H54 (cell line): Measurements from ENCODE around the gene RAD51B.

Experiments used
- DNase-seq: peaks from one replicate; pipeline ENCODE4 v3.0.0; 2011; ENCODE audit warnings: low spot score, mixed read lengths; ENCODE audit not compliant: insufficient read length
- FAIRE-seq: peaks from 3 replicates; lab custom pipeline; 2011; peaks lifted over from hg19 to GRCh38; lab: Jason Lieb, UNC
- POLR2A ChIP-seq: IDR thresholded peaks from 2 replicates; pipeline ENCODE4 v1.6.1; 2011; ENCODE audit warnings: low read depth, mild to moderate bottlenecking, low read length

Gene RAD51B

DNA sequence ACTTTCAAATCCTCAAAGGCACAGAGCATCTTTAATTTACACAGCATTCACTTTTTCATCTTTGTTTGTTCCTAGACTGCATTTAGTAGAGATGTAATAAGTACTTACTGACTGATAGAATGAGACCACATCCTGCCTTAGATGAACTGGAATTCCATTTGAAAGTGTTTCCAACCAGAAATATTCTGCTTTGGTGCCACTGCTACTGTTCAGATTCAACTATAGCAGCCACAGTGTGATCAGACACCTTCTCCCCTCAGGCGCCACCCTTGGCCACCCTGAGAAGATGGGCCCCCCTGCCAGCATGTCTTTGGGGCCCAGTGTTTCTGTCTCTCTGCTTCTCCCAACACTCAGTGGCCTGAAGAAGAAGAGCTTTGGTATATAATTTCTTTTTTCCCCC, 449.1 kb downstream of the RAD51B start:
- no peak for TF ChIP-seq POLR2A
- no peak for FAIRE-seq
- no peak for DNase-seq

DNA sequence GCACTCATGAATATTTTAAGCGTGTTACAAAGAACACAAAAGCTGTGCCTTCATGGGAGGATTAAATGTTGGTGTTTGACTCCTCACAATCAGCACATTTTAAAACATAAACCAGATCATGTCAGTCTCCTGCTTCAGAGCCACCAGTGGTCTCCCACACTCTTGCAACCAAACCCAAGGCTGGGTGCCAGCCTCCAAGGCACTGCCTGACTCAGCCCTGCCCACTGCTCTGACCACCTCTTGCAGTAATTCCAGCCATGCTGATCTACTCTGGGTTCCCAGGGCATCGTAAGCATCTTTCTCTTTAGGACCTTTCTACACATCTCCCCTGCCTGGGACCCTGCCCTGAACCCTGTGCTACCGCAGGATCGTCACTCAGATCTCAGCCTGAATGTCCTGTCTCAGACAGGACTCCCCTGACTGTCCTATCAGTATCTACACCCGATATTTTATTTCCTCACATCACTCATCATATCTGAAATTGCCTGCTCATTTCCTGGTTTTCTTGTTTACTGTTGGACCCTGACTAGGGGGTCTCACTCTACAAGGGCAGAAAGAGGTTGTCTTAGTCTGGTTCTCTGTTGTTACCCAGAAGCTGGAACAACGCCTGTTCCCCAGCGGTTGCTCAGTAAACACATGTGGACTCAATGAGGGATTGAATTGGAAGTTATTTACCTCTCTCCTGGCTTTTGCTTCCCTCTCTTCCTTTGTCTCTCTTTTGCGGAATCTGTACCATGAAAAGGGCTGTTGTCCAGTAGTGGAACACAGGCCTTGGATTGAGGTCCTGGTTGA, 449.8 kb downstream of the RAD51B start:
- TF ChIP-seq POLR2A, result no peak
- DNase-seq (no peak), FAIRE-seq (no peak)

DNA sequence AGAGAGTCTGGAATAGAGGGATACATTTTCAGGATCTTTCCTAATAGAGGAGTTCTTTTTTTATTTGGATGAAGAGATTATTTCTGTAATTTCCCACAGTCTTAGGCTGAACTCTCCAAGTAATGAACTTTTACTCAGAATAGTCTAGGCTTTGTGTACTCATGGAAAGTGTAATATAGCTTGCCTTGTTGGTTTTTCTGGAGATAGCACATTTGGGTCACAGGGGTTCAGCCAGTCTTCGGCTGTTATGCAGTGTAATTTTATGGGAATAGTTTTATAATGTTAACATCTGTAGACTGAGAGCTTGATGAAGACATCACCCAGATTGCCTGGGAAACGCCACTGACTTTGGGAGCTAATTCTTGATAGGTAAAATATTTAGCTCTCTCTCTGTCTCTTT, 450.8 kb downstream of the RAD51B start:
- DNase-seq (no peak), FAIRE-seq (no peak)
- TF ChIP-seq POLR2A, result no peak

DNA sequence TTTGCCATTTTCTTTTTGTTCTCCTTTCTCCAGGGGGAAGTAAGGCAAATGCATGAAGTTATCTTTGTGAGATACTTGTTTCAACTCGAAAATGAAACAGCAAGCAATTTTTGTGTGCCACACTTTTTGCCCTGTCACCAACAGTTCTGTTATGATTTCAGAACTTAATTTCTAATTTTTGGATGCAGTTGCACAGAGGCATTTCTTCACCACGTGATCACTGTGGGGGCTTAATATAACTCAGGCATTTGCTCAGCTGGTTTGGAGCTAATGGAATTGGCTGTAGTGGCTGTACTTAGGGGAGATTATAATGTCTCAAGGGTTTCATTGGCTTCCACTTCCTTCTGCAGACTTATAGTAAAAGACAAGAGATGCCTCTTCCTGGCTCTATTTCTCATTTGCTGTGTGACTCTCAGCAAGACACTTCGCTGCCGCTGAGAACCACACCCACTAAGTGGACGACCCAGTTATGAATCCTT, 452.4 kb downstream of the RAD51B start:
- TF ChIP-seq POLR2A, result no peak
- FAIRE-seq (no peak), DNase-seq (no peak)

DNA sequence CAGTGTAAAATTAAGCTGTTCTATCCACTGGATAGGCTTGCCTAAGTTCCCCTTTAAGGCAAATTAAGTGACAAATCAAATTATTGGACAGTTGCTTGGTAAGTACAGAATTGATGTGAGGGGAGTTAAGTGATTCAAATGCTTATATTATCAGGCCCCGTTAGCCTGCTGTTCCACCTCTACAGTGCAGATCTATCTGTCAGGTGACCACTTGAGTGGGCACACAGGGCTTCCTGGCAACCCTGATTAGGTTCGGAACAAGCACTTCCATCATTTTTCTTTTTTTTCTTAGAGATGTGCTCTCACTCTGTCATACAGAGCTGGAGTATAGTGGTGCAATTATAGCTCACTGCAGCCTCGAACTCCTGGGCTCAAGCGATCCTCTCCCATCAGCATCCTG, 453.8 kb downstream of the RAD51B start:
- DNase-seq (no peak), FAIRE-seq (no peak)
- TF ChIP-seq POLR2A, result no peak

DNA sequence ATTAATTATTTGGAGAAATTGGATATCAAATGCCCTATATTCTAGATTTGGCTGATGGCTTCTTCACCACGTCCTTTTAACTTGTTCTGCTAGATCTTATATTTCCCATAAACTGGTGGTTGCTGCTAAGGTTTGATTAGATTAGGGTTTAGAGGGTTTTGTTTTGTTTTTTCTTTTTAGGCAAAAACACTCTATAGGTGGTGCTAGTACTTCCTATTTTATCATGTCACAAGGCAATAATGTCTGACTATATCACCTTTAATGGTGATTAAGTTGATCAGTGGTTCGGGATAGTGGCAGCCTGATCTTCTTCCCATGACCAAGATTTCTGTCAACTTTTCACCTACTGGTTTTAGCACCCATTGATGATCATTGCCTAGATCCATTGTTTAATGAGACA, 455.1 kb downstream of the RAD51B start:
- no peak for TF ChIP-seq POLR2A
- FAIRE-seq, result no peak
- DNase-seq, result no peak

DNA sequence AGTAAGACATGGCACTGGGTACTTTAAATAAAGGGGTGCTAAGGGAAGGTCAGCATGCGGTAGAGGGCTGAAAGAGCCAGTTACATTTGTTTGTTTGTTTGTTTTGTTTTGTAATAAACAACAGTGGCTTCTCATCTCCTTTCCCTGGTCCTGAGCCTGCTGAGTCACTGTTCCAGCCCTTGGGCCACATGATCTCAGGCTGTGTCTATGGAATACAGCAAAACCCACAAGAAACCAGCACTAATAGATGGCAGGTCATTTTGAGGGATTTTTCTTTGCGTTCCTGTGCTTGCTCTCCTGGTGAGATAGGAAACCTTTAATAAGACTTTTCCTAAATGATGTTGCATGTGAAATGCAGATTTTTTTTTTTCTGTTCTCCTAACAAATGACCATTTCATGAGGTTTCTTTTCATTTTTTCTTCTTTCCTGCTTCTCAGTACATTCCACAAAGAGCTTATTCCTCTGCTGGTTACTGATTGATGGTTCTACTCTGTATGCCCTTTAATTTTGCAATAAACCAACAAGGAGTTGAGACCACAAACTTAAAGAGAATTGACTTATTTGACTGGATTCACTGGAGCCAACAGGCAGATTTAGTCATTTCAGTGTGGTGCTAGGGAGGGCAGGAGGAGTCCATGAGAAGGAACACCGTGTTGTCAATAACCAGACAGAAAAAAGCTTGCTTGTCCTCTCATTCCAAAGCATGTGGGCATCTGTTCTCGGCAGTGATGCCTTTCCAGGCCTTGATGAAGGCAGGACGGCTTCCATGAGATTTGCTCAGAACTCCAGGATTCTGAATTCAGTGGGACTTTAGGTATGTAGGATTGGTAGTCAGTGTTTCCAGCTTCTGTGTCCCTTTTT, 459.2 kb downstream of the RAD51B start:
- FAIRE-seq (peak; percentile 76), DNase-seq (peak; percentile 4)
- TF ChIP-seq POLR2A, result no peak

DNA sequence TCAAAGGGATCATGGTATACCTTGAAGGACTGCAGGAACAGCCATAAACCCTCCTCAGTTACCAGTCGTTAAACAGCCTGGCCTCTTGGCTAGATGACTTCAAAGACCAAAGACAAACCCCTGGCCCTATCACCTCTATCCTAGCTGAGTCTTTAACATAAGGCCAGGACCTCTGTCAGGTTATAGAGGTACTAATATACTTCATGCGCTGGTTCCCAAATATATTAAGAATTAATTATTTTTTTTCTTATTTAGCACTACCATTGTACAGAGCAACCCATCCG, 459.8 kb downstream of the RAD51B start:
- no peak for TF ChIP-seq POLR2A
- FAIRE-seq (no peak), DNase-seq (no peak)

DNA sequence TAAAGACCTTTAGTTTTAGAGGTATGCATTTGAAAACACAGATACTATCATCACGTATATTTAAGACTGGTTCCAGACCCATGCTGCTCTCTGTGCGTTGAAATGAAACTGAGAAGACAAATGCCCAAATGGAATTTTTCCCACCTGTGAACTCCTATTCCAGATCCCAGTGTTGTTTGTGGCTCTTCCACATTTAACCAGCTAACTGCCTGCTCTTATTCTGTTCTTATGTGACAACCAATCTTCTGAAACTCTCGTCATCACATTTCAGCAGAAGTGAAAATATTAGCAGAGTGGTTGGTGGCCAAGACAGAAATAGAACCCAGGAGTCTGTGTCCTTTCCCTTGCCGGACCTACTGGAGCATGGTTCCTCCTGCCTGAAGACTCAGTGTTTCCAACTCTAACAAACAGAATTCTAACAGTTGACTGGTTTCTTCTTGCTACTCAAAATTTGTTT, 460.2 kb downstream of the RAD51B start:
- TF ChIP-seq POLR2A, result no peak
- FAIRE-seq, result no peak
- no peak for DNase-seq

DNA sequence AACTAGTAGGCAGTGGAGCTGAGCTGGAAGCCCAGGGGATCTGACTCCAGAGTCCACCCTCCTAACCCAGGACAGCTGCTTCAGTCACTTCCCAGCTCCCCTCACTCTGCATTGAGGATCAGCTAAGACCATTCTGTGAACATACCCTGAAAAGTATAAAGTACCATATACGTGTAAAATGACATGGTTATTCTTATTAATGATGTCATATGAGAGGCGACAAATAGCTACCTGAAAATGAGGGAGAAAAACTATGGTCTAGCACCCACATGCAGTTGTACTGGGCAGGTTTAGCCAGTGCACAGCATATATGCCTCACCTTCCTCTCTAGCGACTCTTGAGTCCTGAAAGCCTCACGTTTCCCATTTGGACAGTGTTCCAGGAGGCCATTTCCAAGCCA, 461.9 kb downstream of the RAD51B start:
- no peak for TF ChIP-seq POLR2A
- FAIRE-seq (no peak), DNase-seq (no peak)

DNA sequence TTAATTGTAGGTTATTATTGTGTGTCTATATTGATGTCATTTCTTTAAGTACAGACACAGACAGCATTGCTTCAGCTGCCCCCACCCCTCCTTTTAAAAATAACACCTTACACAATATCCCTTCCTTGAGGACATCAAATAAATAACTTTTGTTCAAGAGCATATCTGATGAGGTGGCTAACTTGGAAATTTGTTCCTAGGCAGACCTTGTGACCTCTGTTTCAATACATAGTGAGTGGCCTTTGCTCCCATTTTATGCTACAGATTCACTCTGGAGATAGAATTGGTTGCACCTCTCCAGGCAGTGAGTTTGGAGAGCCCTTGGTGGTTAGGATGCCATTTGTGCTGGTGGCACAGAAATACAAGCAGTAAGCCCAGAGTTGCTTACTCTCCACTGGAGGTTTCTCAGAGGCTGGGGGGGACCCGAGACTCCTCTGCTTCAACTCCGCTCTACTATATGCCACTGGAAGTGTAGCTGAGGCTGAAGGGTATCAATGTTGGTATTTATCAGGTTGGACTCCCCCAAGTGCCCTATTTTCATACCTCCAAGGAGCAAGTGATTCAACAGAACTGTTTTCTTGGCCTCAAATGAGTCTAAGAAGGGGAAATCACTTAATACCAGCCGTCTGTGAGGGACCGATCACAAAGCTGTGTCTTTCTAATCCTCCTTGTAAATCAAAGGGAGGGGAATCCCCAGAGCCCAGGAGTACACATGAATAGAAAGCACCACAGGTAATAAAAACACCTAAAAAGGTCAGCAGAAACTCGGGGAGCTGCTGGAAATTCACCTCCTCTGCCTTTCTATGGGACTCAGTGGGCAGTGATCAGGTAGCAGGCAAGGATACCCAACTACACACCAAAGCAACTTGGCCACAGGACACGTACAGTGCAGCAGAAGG, 463.1 kb downstream of the RAD51B start:
- TF ChIP-seq POLR2A, result no peak
- FAIRE-seq (no peak), DNase-seq (no peak)

DNA sequence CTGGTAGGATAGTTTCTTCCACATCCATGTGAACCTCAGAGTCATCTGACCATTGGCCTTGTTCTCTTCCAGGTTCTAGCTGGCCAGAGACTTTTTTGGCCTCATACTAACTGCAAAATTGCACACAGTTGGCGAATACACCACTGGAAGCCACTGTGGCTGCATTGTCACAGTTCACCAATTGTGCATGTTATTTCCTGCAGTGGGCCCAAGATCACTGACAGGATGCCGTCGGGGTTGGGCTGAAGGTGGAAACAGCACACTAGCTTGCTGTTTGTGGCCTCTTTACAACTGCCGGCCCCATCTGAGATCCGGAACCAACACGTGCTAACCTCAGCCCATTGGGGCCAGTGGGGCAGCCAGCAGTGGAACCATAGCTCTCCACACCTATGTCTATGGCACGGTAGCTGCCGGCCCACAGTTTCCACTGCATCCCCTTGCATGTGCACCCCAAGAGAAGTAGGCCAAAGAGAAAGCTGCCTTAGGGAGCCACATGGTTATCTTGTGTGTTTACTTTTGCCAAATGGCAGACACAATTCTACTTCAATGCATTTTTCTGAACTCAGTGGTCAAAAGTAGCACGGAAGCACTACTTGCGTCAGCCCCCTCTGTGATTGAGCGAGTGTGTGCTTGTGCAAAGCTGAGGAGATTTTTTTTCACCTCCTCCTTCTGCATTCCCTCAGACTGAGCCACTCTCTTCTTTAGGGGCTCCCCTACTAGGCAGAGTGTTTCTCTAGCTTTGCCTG, 464.0 kb downstream of the RAD51B start:
- no peak for TF ChIP-seq POLR2A
- DNase-seq (no peak), FAIRE-seq (no peak)

DNA sequence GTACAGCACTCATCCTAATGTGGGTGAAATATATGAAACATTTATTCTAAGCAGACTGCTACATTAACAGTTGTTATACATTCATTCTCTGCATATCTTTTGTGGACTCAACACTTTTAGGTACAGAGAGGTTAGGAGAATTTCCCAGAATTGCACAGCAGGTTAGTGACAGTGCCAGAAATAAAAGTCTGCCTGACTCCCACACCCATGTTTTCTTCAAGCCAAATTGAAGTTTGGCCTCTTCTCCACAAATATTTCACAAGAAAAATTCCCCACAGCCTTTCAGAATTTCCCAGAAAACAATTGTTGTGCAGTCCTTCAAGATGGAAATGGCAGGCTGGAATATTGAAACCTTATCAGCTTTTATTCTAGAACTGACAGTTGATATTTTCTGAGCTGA, 464.8 kb downstream of the RAD51B start:
- TF ChIP-seq POLR2A, result no peak
- DNase-seq (no peak), FAIRE-seq (no peak)
